ENCODE measurements around the gene TBCA. TPM values are rescaled to one million over a fixed set of nuclear protein-coding genes. Genes with fewer than 3 reads are reported as not detected.

The TBCA gene
- total and polyA plus RNA-seq, 2 donors from 2014 or later, result 124 to 407 TPM

GRCh38 chr5:77693913-77694312 lies 82.2 kb downstream of the TBCA start:
- FAIRE-seq (no peak), DNase-seq (no peak)
- no peak overlapping the region for H3K27ac ChIP-seq (ENCODE audit: low read depth in 2 of 2, low read length in 2 of 2)
- no peaks in the 10 kb centered on the region for H3K4me1 ChIP-seq (ENCODE audit: control insufficient read depth in 2 of 3, insufficient read depth in 2 of 3, low read depth in 1 of 3, low read length in 3 of 3)
- no peak overlapping the region for H3K9ac ChIP-seq (ENCODE audit: low read length in 3 of 3)
- no peak for TF ChIP-seq CTCF (IDR thresholded peaks at IDR 0.05; ENCODE audit: borderline replicate concordance, extremely low read depth, insufficient read depth)
- H3K27me3 ChIP-seq (ENCODE audit: control insufficient read depth, insufficient read depth, low read length), result no peaks in the 10 kb centered on the region
- H3K9me3 ChIP-seq (ENCODE audit: control insufficient read depth in 2 of 3, insufficient read depth in 1 of 3, low read length in 3 of 3), result no peaks in the 10 kb centered on the region
- intact Hi-C loops (cut with DNase I), result no loop called here
- H3K4me3 ChIP-seq (ENCODE audit: low read length in 3 of 3), result no peak overlapping the region
- peaks cover 0 to 3% (median 2%) of the 10 kb centered on the region in 3 donors for H3K36me3 ChIP-seq (ENCODE audit: control insufficient read depth in 2 of 3, insufficient read depth in 3 of 3, low read length in 3 of 3)

- Histone ChIP-seq H3K36me3 (ENCODE audit: control insufficient read depth in 2 of 3, insufficient read depth in 3 of 3, low read length in 3 of 3) (peaks cover 0 to 6% (median 0%) of the 10 kb centered on the region in 3 donors), H3K27ac (ENCODE audit: low read depth in 2 of 2, low read length in 2 of 2) (no peak overlapping the region), H3K27me3 (ENCODE audit: control insufficient read depth, insufficient read depth, low read length) (no peaks in the 10 kb centered on the region), H3K9me3 (ENCODE audit: control insufficient read depth in 2 of 3, insufficient read depth in 1 of 3, low read length in 3 of 3) (no peaks in the 10 kb centered on the region), H3K4me3 (ENCODE audit: low read length in 3 of 3) (no peak overlapping the region), H3K4me1 (ENCODE audit: control insufficient read depth in 2 of 3, insufficient read depth in 2 of 3, low read depth in 1 of 3, low read length in 3 of 3) (no peaks in the 10 kb centered on the region), H3K9ac (ENCODE audit: low read length in 3 of 3) (no peak overlapping the region)
- no peak for TF ChIP-seq CTCF (IDR thresholded peaks at IDR 0.05; ENCODE audit: borderline replicate concordance, extremely low read depth, insufficient read depth)
- DNase-seq (no peak), FAIRE-seq (no peak)
- intact Hi-C loops (cut with DNase I), result no loop called here
Observed at GRCh38 chr5:77683171-77683732, 92.9 kb downstream of the TBCA start.

- no peak for FAIRE-seq
- TF ChIP-seq CTCF (IDR thresholded peaks at IDR 0.05; ENCODE audit: borderline replicate concordance, extremely low read depth, insufficient read depth), result no peak
- DNase-seq, result no peak
- intact Hi-C loops (cut with DNase I), result no loop called here
- Histone ChIP-seq H3K4me1 (ENCODE audit: control insufficient read depth in 2 of 3, insufficient read depth in 2 of 3, low read depth in 1 of 3, low read length in 3 of 3) (no peaks in the 10 kb centered on the region), H3K27ac (ENCODE audit: low read depth in 2 of 2, low read length in 2 of 2) (no peak overlapping the region), H3K27me3 (ENCODE audit: control insufficient read depth, insufficient read depth, low read length) (no peaks in the 10 kb centered on the region), H3K9ac (ENCODE audit: low read length in 3 of 3) (no peak overlapping the region), H3K9me3 (ENCODE audit: control insufficient read depth in 2 of 3, insufficient read depth in 1 of 3, low read length in 3 of 3) (no peaks in the 10 kb centered on the region), H3K4me3 (ENCODE audit: low read length in 3 of 3) (no peak overlapping the region), H3K36me3 (ENCODE audit: control insufficient read depth in 2 of 3, insufficient read depth in 3 of 3, low read length in 3 of 3) (no peaks in the 10 kb centered on the region)
Observed at GRCh38 chr5:77670526-77670925, 105.6 kb downstream of the TBCA start.

- no peaks in the 10 kb centered on the region for H3K4me1 ChIP-seq (ENCODE audit: control insufficient read depth in 2 of 3, insufficient read depth in 2 of 3, low read depth in 1 of 3, low read length in 3 of 3)
- no peaks in the 10 kb centered on the region for H3K27me3 ChIP-seq (ENCODE audit: control insufficient read depth, insufficient read depth, low read length)
- intact Hi-C loops (cut with DNase I), result no loop called here
- H3K4me3 ChIP-seq (ENCODE audit: low read length in 3 of 3), result no peak overlapping the region
- no peak overlapping the region for H3K9ac ChIP-seq (ENCODE audit: low read length in 3 of 3)
- no peak for DNase-seq
- FAIRE-seq, result no peak
- H3K36me3 ChIP-seq (ENCODE audit: control insufficient read depth in 2 of 3, insufficient read depth in 3 of 3, low read length in 3 of 3), result no peaks in the 10 kb centered on the region
- H3K27ac ChIP-seq (ENCODE audit: low read depth in 2 of 2, low read length in 2 of 2), result no peak overlapping the region
- TF ChIP-seq CTCF (IDR thresholded peaks at IDR 0.05; ENCODE audit: borderline replicate concordance, extremely low read depth, insufficient read depth), result no peak
- no peaks in the 10 kb centered on the region for H3K9me3 ChIP-seq (ENCODE audit: control insufficient read depth in 2 of 3, insufficient read depth in 1 of 3, low read length in 3 of 3)
Observed at GRCh38 chr5:77669677-77670076, 106.5 kb downstream of the TBCA start.
